Muscle of leg (tissue), 11 donors: ENCODE measurements around the gene FPGS. TPM values are rescaled to one million over a fixed set of nuclear protein-coding genes. Genes with fewer than 3 reads are reported as not detected.

Experiments
- DNase-seq: peaks from one replicate; pipeline ENCODE4 v3.0.0; 2013
- H3K27ac ChIP-seq: one replicate; pipeline ENCODE4 v1.5.1; 2013; ENCODE audit warnings: mild to moderate bottlenecking, low read length, control low read depth
- H3K27me3 ChIP-seq: one replicate; pipeline ENCODE4 v1.6.1; 2013; ENCODE audit warnings: low read length; ENCODE audit not compliant: control insufficient read depth, insufficient read depth
- H3K36me3 ChIP-seq: one replicate; pipeline ENCODE4 v1.6.1; 2013; ENCODE audit warnings: low read length; ENCODE audit not compliant: control insufficient read depth, insufficient read depth
- H3K4me1 ChIP-seq: one replicate; pipeline ENCODE4 v1.6.1; 2013; ENCODE audit warnings: low read length; ENCODE audit not compliant: control insufficient read depth, insufficient read depth
- H3K4me3 ChIP-seq: one replicate; pipeline ENCODE4 v1.5.1; 2013; ENCODE audit warnings: low read length, control low read depth
- H3K9me3 ChIP-seq: replicated peaks from 2 replicates; pipeline ENCODE4 v1.6.1; 2013; ENCODE audit warnings: low read depth, low read length; ENCODE audit not compliant: control insufficient read depth
- WGBS: methylation state at CpG from one replicate; pipeline ENCODE4 v1.1.5; 2013; ENCODE audit warnings: missing lambda C conversion rate; ENCODE audit not compliant: insufficient coverage; 5-methylcytosine and 5-hydroxymethylcytosine counted together
- polyA plus RNA-seq, 8 donors: library from polyadenylated mRNA; unstranded; fragments of 120-200 nt; gene quantifications; one replicate each; pipeline versions ENCODE4 v1.2.1 to v1.2.3, GENCODE V29; 2013; ENCODE audit warnings: inconsistent platforms in 1 of 8, low replicate concordance in 1 of 8; ENCODE audit not compliant: insufficient read length in 8 of 8, insufficient read depth in 1 of 8
- total RNA-seq: library from RNA; stranded (reverse); fragments of 120-200 nt; gene quantifications from one replicate; pipeline ENCODE4 v1.2.4, GENCODE V29; 2013

FPGS gene
- total and polyA plus RNA-seq, 9 donors, result 34.7 to 52.4 (median 43.6) TPM

GRCh38 chr9:127850286-127850830 lies 47.7 kb downstream of the FPGS start:
- Histone ChIP-seq H3K27ac (no peak overlapping the region), H3K9me3 (peaks cover 5% of the 10 kb centered on the region), H3K36me3 (peaks cover 10% of the 10 kb centered on the region), H3K27me3 (no peaks in the 10 kb centered on the region), H3K4me3 (no peak overlapping the region), H3K4me1 (peaks cover 43% of the 10 kb centered on the region)
- no peak for DNase-seq
- 99% methylated on average over 6 of the region's 17 CpGs for WGBS

GRCh38 chr9:127852829-127853228 lies 50.1 kb downstream of the FPGS start:
- H3K27ac ChIP-seq, result no peak overlapping the region
- DNase-seq, result no peak
- no peaks in the 10 kb centered on the region for H3K27me3 ChIP-seq
- peaks cover 10% of the 10 kb centered on the region for H3K36me3 ChIP-seq
- H3K9me3 ChIP-seq, result peaks cover 5% of the 10 kb centered on the region
- WGBS, result 50% methylated on average over 2 of the region's 9 CpGs
- peaks cover 42% of the 10 kb centered on the region for H3K4me1 ChIP-seq
- H3K4me3 ChIP-seq, result peak overlapping the region; percentile 62

DNA sequence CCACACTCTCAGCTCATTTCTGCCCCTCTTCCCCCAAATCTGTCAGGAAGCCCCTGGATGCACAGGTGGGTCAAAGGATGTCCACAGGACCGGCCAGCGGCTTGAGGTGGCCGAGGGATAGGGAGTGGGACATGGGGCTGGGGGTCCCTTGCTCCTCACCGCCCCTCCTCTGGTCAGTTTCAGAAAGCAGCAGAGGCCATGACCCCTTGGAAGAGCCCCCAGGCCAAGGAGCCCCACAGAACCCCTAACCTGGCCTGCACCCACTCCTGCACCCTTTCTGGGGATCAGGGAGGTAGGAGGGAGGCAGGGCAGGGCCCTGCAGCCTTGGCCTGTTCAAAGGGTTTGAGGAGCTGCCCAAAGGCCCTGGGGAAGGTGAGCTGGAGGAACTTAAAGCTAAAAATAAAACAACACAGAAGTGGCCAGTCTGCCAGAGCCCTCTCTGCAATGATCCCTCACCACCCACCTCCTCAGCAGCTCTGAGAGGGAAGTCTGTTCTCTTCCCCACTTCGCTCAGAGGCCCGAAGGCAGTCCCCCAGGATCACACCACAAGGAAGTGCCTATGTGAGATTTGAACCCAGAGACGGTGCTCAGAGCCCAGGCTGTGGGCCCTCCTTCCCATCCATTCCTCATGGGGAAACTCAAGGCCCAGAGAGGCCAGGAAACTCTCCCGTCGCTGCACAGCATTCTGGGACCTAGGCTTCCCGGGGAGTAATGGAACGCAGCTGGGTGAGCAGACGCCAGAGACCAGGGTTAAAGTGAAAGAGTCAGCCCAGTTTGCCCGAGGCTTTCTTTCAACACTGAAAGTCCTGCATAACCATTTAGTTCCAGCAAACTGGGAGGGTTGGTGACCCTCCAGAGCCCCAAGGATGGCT lies 50.9 kb downstream of the FPGS start:
- Histone ChIP-seq H3K9me3 (peaks cover 5% of the 10 kb centered on the region), H3K27me3 (no peaks in the 10 kb centered on the region), H3K36me3 (peaks cover 8% of the 10 kb centered on the region), H3K4me3 (peak overlapping the region; percentile 62), H3K27ac (peak overlapping the region; percentile 71), H3K4me1 (peaks cover 49% of the 10 kb centered on the region)
- no peak for DNase-seq
- WGBS, result 2% methylated on average over 7 of the region's 13 CpGs

DNA sequence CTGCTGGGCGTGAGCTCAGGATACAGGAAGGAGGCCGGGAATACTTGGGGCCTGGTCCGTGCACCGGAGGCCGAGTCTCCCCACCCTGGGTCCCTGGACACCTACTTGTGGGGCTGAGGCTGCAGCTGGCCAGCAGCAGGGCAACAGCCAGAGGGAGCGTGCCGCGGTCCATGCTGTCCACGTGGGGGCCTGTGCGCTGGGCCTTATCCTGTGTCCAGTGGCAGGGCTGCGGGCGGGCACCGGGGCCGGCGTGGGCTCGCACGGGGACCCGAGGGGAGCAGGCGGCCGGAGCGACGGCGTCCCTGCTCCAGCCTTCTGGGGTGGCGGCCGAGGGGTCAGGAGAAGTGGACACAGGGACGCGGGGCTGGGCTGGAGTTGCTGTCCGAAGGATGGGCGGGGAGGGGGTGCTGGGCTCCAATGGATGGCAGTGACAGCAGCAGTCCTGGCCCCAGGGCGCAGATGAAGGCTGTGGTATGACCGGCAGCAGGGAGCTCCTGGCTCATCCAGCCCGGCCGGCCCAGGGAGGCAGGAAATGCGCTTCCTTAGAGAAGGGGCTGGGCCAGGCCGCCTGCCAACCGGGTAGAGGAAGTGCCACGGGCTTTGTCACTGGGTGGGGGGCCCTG lies 51.6 kb downstream of the FPGS start, which contains the start of gene ENG:
TSS of gene ENG (minus strand) at position 475 of the 623 bp plus-strand sequence. CDS start at position 172, 303 bp downstream.
- Histone ChIP-seq H3K9me3 (peaks cover 4% of the 10 kb centered on the region), H3K4me1 (peaks cover 55% of the 10 kb centered on the region), H3K4me3 (peak within 1 kb of the TSS; percentile 62), H3K27me3 (no peaks in the 10 kb centered on the region), H3K27ac (peak within 1 kb of the TSS; percentile 71), H3K36me3 (peaks cover 8% of the 10 kb centered on the region)
- DNase-seq, result peak; percentile 86
- WGBS, result 4% methylated on average over 28 of the region's 37 CpGs

GRCh38 chr9:127854960-127855359 lies 52.3 kb downstream of the FPGS start:
- Histone ChIP-seq H3K27me3 (no peaks in the 10 kb centered on the region), H3K36me3 (peaks cover 4% of the 10 kb centered on the region), H3K9me3 (no peaks in the 10 kb centered on the region), H3K27ac (peak overlapping the region; percentile 39), H3K4me1 (peaks cover 55% of the 10 kb centered on the region), H3K4me3 (no peak overlapping the region)
- 81% methylated on average over 6 of the region's 11 CpGs for WGBS
- peak; percentile 18 for DNase-seq

GRCh38 chr9:127855522-127855921 lies 52.8 kb downstream of the FPGS start:
- WGBS, result 84% methylated on average over 5 of the region's 5 CpGs
- H3K4me1 ChIP-seq, result peaks cover 58% of the 10 kb centered on the region
- H3K4me3 ChIP-seq, result no peak overlapping the region
- H3K27me3 ChIP-seq, result no peaks in the 10 kb centered on the region
- no peak for DNase-seq
- peaks cover 4% of the 10 kb centered on the region for H3K36me3 ChIP-seq
- H3K9me3 ChIP-seq, result no peaks in the 10 kb centered on the region
- no peak overlapping the region for H3K27ac ChIP-seq

DNA sequence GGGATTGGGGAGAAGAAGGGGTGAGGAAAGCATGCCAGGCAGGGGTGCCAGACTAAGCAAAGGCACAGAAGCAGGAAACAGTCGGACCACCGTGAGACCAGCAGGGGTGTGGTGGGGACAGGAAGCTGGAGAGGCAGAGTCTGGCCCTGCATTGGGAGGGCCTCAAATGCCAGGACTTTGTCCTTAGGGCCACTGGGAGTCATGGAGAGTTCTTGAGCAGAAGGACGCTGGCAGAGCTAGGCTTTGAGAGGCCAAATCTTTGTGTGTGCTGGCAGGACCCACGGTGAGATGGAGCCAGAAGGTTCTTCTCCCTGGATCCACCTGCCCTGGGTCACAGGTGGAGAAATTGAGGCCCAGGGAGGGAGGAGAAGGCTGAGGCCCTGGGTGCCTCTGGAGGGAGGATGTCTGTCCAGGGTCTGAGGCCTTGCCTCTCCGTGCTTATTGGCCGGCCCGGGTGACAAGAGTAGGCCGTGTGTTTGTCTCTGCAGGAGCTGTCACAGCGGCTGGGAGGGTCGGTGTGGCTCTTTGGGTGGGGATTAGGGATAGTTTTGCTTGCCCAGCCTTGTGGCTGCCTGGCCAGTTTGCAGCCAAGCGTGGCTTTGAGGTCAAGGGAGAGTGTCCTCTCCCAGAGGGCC lies 53.5 kb downstream of the FPGS start:
- Histone ChIP-seq H3K27me3 (no peaks in the 10 kb centered on the region), H3K36me3 (peaks cover 4% of the 10 kb centered on the region), H3K4me3 (no peak overlapping the region), H3K27ac (no peak overlapping the region), H3K9me3 (no peaks in the 10 kb centered on the region), H3K4me1 (peaks cover 64% of the 10 kb centered on the region)
- no peak for DNase-seq
- 59% methylated on average over 11 of the region's 11 CpGs for whole genome bisulfite sequencing

GRCh38 chr9:127856729-127857116 lies 54.0 kb downstream of the FPGS start:
- peaks cover 4% of the 10 kb centered on the region for H3K36me3 ChIP-seq
- H3K27ac ChIP-seq, result no peak overlapping the region
- no peak for DNase-seq
- WGBS, result 90% methylated on average over 7 of the region's 8 CpGs
- no peaks in the 10 kb centered on the region for H3K27me3 ChIP-seq
- H3K4me3 ChIP-seq, result no peak overlapping the region
- H3K9me3 ChIP-seq, result no peaks in the 10 kb centered on the region
- peaks cover 69% of the 10 kb centered on the region for H3K4me1 ChIP-seq

- Histone ChIP-seq H3K36me3 (peaks cover 4% of the 10 kb centered on the region), H3K4me1 (peaks cover 74% of the 10 kb centered on the region), H3K27me3 (no peaks in the 10 kb centered on the region), H3K4me3 (no peak overlapping the region), H3K9me3 (no peaks in the 10 kb centered on the region), H3K27ac (no peak overlapping the region)
- 80% methylated on average over 1 of the region's 4 CpGs for WGBS
- DNase-seq, result no peak
These were observed 54.6 kb downstream of the FPGS start for GRCh38 chr9:127857278-127857677.

GRCh38 chr9:127858041-127858512 lies 55.4 kb downstream of the FPGS start:
- no peak overlapping the region for H3K27ac ChIP-seq
- DNase-seq, result peak; percentile 41

More at GRCh38 chr9:127858041-127858512, 55.4 kb downstream of the FPGS start:
- Histone ChIP-seq H3K36me3 (no peaks in the 10 kb centered on the region), H3K4me1 (peaks cover 78% of the 10 kb centered on the region), H3K4me3 (no peak overlapping the region), H3K9me3 (no peaks in the 10 kb centered on the region), H3K27me3 (no peaks in the 10 kb centered on the region)
- 16% methylated on average over 12 of the region's 12 CpGs for WGBS
